Amygdala (tissue), 56 donors: Measurements from ENCODE around the gene CHST2.

Experiments
- DNase-seq, 56 donors: peaks; one replicate each; lab custom pipeline; 2025; lab: John Stamatoyannopoulos, UW

CHST2 gene

DNA sequence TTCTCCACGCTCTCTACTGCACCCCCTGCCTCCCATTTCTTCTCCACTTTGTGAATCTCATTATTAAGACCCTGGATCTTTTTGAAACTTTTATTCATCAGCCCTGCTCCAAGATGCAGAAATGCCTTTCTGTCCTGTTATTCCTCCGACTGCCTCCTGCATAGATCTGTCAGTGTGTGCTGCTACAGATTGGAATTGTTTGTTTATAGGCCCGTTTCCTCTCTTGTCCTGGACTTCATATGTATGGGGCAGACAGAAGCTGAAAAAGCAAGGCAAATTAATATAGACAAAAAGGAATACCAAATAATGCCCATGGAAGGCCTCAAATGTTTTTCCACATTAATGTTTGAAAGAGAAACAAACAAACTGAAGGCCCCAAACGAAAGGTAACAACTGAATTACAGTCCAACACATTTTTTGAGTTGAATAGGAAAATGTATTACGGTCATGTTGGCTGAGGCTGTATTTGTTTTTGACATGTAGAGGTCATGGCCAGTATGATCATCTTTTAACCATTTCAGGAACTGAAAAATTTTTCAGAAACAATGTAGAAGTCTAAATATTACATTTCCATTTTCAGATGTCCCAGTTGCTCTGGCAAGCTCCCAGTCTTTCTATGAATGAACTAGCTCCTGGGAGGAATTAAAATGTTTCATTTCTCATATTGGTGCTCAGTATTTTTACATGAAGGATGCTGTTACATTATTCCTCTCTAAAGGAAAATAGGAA, 8.8 kb downstream of the CHST2 start:
- no peak for DNase-seq

DNA sequence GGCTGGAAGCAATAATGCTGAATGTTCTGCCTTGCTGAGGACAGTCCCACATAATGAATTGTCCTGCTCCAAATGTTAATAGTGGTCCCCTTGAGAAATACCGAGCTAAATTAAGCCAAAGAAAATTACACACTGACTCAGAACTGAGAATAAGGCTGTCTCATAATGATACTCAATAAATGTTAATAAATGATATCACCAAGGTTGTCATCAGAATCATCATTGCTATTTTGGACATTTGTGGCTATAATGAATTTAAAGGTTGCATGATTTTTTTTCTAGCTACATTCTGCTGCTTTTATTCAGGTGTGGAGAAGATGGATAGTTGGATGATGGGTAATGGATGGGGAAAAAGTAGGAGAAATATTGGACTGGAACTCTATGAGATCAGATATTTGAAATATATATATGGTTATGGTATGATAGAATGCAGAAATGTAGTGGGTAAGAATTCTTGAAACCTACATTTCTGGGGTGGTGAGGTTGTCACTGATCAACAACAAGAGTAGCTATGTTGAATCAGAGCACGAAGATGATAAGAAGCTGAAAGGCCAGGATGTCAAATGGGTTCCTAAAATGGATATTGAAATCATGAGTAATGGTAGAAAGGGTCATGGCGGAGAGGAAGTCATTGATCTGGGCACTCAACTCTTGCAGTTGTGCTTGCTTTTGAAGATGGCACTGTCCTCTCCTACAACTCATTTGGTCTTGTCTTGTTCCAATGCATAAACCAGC, 12.8 kb downstream of the CHST2 start:
- DNase-seq = no peak

DNA sequence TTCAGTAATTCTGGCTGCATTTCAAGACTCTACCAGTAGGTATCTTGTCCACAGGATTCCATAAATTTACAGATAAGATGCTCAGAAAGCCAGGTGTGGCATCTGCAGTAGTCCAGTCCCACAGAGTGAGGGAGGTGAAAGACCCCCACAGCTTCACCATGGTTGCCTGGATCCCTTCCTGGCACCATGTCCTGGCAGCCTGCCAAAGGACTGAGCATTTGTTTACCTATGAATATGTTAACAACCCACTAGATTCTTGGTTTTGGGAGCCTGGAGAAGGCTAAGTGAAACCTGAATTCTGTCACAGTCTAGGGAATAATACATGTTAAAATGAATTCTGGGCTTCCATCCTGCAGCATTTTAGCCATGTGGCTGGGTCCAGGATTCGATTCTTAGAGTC, 14.9 kb downstream of the CHST2 start:
- DNase-seq = peak in 24 of 56 donors; percentile 2 to 46 (median 18)

DNA sequence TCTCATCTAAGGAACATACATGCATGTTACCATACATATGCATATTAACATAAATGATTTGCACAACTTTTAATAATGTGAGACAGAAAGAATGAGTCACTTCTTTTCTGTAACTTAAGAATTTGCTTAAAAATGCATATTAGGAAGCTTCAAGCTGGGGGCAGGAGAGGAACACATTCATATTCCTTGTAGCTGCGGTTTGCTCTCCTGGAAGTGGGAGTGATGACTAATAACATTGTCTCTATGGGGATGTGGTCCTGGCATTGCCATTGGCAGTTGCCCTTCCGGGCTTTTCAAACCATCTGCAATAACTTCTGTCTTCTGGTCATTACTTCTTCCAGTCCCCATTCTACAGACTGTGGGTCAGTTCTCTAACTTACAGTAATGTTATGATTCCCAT, 15.6 kb downstream of the CHST2 start:
- peak in 6 of 56 donors; percentile 2 to 24 (median 7) for DNase-seq

DNA sequence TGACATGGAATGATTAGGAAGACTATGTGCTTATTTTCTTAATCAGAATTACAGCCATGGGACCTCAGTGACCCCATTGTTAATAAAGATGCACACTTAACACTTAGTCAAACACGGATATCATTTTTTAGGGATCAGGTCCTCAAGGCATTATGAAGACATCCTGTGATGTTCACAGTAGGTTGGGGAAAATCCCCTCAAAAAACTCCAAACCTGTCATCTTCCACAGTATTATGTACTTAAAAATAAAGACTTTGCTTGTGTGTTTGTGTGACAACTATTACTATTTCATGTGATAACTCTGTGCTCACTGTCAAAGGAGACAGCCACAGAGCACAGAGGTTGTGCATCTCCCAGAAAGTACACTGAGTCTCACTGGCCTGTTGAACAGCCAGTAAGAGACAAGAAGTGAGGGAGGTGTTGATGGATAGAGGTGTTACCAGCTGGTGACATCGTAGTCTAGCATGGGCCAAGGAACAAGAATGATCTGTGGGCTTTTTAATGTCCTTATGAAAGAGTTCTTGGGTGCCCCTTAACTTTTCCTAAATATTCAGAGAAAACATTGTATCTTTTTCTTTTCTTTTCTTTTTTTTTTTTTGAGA, 18.0 kb downstream of the CHST2 start:
- no peak for DNase-seq

DNA sequence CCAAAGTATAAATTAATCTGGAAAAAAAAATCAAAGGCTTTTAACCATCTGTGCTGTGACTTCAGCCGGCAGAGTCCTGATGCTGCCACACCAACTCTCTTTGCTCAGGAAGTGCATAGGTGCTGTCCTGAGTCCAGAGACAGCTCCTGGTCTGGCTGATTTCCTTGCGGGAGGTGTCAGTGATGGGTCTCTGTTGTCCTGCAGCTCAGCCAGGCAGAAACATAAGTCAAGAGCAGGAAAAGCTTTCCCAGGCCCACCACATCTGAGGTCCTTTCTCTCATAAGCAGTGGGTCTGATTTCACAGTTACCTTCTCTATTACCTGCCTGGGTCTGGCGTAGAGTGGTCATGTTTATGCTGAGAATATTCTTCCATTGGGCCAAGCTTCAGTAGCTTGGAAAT, 19.4 kb downstream of the CHST2 start:
- DNase-seq = no peak

DNA sequence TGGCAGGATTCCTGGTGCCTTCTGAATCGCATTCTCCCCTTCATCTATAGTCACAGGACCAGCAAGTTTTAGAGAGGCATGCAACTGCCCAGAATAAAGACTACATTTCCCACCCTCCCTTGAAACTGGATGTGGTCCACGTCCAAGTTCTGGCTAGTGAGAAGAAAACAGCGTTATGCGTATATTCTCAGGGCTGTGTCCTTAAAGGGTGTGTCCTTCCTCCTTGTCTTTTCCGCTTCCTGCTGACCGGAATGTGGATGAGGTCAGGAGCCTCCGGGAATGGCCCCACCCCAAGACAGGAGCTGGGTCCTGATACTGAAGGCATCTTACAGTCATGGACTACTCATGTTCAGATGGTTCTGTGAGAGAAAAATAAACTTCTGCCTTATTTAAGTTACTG, 20.2 kb downstream of the CHST2 start:
- DNase-seq = no peak

DNA sequence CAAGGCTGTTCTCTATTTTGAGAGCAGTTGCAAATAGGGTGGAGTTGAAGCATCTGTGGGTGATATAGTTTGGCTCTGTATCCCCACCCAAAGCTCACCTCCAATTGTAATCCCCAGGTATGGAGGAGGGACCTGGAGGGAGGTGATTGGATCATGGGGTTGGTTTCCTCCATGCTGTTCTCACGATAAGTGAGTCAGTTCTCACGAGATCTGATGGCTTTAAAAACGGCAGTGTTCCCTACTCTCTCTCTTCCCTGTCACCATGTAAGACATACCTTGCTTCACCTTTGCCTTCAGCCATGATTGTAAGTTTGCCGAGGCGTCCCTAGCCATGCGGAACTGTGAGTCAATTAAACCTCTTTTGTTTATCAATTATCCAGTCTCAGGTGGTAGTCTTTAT, 21.0 kb downstream of the CHST2 start:
- no peak for DNase-seq

DNA sequence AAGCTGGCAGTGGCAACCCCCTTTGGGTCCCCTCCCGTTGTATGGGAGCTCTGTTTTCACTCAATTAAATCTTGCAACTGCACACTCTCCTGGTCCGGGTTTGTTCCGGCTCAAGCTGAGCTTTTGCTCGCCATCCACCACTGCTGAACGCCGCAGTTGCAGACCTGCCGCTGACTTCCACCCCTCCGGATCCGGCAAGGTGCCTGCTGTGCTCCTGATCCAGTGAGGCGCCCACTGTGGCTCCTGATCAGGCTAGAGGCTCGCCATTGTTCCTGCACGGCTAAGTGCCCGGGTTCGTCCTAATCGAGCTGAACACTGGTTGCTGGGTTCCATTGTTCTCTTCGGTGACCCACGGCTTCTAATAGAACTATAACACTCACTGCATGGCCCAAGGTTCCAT, 22.8 kb downstream of the CHST2 start:
- no peak for DNase-seq

DNA sequence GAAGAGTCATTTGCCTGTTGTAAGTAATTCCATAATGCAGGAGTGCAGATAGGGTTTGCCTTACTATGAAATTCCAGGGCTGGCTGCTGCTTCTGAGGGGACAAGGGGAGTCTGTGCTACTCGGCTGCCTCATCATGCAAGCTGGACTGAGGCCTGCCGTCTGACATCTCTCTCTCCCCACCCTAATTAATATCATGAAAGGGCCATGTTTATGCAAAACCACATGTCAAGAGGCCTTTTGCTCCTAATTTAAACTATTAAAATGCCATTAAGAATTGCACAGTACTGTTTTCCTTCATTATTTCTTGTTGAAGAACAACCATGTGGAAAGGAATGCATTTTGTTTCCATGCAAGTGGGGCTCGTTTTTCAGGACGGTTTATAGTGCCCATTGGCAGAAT, 26.3 kb downstream of the CHST2 start:
- DNase-seq = no peak

DNA sequence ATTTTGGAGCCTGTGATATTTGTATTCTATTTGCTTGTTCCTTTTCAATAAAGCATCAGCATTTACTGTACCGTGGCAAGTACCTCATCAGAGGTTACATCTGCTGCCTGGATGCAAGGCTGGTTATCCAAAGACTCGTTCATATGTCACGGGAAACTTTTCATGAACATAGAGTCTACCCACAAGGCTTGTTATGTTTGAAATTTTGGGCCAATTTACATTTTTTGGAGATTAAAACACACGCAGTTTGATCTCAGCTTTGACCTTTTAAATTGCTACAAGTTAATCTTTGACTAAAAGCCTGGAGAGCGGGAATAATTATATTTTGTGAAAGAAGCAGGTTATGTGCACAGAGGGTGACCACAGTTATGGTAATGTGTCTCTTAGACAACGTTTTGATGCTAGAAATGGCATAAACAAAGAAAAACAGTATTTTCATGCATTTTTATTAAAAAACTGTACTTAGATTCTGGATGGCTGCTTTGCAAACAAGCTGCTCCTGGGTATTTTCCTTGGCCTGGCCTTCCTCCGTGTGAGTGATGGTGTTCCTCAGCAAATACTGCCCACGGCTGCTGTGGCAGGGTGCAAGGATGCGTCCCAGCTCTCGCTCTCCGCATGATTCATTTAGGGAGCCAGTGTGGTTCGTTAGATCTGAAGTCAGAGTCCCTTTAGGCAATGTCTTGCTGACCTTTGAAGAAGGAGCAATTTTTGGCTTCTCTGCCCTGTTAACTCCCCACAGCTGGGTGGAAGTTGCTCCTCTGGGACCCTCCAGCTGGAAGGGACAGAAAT, 27.1 kb downstream of the CHST2 start:
- no peak for DNase-seq

DNA sequence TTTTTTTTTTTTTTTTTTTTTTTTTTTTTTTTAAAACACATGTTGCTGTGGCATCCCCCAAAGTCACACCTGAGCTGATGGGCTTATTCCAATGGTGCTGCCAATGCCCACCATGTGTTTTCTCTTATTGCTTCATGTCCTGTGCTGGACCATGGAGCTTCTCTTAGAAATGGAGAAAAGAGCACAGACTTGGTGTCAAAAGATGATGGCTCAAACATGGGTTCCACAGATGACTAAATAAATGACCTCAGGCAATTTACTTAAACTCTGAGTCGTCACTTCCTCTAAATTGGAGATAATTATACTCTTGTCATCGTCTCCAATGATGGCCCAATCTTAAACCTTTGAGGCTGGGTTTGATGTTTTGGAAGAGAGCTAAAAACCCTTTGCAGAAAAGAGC, 28.1 kb downstream of the CHST2 start:
- DNase-seq = no peak

DNA sequence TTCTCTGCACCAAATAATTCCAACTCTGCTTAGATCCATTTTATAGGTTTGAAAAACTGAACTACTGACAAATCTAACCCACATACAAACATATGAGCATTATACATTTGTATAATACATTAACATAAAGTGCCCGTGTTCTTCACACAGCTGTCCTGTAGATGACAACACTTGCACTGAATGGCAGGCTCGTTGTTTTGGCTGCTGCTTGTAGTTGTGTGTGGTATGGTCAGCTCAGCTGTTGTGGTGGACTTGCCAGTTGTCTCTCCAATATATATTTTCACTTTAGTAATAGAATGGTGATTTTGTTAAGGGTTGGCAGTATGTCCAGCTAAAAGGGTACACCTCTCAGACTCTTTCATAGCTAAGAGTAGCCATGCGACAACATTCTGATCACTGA, 30.5 kb downstream of the CHST2 start:
- DNase-seq = no peak

DNA sequence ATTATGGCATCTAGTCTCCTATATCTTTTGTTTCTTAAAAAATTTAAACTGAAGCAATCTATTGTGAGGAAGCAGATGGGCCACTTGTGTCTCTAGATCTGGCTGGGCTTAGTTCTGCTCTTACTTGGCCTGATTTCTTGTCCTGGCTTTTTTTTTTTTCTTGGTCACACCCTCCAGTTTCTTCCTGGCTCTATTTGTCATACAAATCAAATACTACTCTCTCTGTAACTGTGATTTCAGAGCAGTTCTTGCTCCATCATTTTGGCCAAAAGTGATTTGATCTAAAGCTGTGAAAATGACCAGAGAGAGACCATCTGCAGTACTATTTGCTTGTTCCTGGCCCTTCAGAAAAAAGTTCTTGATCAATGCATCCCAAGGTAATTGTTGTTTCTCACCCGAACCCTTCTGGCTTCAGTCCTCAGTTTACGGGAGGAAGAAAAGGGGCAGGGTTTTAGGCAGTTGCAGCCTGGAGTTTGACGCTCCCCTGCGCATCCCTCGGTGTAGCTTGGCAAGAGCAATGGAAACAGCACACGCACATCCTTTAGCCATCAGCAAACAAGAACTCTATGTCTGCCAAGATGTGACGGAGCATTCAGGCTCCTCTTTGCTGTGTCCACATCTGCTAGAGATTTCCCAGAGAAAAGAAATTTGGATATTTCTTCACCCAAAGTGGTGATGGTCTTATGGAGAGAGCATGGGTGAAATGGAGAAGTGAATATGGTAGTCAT, 31.6 kb downstream of the CHST2 start:
- no peak for DNase-seq

DNA sequence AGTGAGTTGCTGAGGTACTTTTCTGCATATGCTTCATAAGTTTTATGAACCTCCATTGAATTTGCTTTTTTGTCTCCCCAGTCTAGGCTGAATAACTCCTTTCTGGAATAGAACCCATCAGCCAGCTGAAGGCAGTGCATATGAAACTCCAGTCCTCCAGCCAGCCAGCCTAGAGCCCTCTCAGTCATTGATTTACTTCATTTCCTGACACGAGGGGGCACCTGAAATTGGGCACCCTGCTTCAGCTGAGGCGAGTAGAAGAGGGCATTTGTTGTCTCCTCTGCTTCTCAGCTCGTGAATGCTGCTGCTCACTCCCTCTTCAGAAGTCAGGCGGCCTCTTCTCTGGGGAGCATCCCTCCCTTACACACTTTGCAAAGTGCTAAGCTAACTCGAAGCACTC, 32.5 kb downstream of the CHST2 start:
- DNase-seq = no peak

DNA sequence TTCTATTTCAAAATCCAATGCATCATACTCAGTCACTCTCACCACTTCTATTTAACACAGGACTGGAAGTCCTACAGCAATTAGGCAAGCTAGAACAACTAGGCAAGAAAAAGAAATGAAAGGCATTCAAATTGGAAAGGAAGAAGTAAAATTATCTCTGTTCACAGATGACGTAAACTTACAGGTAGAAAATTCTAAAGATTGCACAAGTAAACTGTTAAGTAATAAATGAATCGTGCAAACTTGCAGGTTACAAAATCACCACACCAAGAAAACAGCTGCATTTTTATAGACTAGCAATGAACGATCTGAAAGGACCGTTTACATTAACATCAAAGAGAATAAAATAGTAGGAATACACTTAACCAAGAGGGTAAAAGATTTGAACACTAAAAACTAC, 36.2 kb downstream of the CHST2 start:
- DNase-seq = no peak

DNA sequence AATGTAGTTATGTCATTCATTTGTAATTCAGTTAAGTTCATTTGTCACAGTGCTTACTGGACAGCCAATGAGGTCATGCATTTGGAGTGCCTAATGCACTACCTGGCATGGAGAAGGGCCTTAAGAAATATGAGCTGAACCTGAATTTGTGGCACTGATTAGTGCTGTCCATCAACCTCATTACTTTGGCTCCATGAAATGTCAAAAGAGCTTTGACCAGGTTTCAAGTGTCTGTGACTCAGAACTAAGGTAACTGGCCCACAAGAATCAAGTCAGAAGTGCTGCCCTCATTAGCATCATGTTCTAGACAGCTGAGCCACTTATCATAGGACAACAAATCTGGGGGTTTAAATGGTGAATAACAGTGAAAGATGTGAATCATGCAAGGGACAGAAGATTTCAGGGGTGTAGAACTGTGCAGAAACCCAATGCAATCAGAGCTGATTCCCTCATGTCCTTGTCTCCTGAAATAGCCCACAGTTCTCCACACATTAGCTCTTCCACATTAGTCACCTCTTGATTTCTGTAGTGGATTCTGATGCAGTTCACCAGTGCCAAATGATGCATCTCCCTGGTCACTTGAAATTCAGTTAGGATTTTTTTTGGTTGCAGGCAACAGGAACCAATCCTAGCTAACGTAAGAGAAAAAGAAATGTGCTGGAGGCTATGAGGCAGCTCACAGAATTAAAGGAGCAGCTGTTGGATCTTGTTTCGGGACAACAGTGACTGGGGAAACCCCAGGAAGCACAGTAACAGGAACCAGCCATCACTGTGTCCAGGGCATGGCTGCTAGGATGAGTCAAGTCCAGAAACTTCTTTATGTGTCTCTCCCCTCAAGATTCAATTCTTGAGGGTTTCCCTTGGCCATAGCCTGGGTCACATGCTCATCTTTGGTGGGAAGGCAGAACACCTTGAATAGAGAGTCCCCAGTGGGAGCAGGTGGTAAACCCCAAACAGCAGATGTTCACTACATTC, 38.7 kb downstream of the CHST2 start:
- no peak for DNase-seq

DNA sequence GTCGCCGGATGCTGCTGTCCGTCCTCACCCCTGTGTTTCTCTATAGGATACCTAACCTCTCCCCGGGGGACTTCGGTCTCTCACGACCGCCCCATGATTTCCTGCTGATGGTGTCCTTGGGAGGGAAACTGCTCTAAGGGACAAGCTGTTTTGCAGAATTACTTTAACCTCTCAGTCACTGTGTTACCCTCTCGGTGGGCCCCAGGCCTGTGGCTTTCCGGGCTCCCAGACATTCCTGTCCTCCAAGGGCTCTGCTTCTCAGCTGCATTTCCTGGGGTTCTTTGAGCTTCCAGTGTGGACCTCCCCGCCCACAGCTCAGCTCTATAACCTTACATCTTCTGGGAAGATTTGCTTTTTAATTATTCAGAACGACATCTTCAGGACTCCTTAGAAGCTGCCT, 40.9 kb downstream of the CHST2 start:
- DNase-seq = no peak

DNA sequence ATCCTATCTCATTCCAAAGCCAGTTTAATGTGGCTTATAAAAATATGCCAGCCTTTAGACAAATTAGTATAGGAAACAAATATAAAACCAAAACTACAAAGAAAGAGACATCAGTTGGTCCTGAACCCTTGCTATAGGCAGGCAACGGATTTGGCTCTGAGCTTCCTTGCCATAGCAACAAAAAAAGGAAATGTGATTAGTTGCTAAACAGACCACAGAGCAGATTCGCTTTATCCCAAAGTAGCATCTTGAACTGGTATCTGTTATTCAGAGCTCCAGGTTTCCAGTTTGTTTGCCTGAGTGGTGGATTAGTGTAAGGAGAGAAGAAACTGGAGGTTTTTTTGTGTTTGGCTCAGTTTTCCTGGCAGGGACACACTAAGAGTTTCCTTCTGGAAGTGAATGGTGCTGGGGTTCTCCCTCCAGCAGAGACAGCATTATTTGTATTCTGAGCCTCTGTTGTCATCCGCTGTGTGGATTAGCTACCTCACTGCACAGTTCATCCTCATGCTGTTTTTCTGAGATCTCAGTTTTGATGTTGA, 44.1 kb downstream of the CHST2 start:
- peak in 1 of 56 donors; percentile 1 for DNase-seq
